Choroid plexus epithelial cell (primary cell): ENCODE results near the gene LRRC45.

Experiments used
- DNase-seq: peaks from one replicate; pipeline ENCODE4 v3.0.0-alpha.2; 2010; ENCODE audit warnings: low read depth
- H3K4me3 ChIP-seq: 2 replicates; pipeline ENCODE4 v1.5.1; 2011; ENCODE audit warnings: low read depth, mild to moderate bottlenecking, control low read depth, low read length, moderate library complexity
- TF ChIP-seq, protein P1 (sequence below): conservative IDR thresholded peaks from 2 replicates; pipeline ENCODE4 v1.5.1; 2011; ENCODE audit warnings: low read depth, mild to moderate bottlenecking, control low read depth, inconsistent platforms, low read length, moderate library complexity

Gene LRRC45

DNA sequence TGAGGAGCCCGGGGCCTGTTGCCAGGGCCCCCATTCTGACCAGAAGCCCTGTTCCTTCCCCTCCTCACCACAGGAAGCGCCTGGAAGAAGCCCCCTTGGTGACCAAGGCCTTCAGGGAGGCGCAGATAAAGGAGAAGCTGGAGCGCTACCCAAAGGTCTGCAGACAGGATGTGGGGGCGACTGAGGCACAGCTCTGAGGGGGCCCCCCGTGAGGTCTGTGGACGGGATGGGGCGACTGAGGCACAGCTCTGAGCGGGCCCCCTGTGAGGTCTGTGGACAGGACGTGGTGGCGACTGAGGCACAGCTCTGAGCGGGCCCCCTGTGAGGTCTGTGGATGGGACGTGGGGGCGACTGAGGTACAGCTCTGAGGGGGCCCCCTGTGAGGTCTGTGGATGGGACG, 13.7 kb upstream of the LRRC45 start:
- DNase-seq = no peak
- H3K4me3 ChIP-seq = no peak overlapping the region
- TF ChIP-seq, protein P1, sequence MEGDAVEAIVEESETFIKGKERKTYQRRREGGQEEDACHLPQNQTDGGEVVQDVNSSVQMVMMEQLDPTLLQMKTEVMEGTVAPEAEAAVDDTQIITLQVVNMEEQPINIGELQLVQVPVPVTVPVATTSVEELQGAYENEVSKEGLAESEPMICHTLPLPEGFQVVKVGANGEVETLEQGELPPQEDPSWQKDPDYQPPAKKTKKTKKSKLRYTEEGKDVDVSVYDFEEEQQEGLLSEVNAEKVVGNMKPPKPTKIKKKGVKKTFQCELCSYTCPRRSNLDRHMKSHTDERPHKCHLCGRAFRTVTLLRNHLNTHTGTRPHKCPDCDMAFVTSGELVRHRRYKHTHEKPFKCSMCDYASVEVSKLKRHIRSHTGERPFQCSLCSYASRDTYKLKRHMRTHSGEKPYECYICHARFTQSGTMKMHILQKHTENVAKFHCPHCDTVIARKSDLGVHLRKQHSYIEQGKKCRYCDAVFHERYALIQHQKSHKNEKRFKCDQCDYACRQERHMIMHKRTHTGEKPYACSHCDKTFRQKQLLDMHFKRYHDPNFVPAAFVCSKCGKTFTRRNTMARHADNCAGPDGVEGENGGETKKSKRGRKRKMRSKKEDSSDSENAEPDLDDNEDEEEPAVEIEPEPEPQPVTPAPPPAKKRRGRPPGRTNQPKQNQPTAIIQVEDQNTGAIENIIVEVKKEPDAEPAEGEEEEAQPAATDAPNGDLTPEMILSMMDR = no peak

DNA sequence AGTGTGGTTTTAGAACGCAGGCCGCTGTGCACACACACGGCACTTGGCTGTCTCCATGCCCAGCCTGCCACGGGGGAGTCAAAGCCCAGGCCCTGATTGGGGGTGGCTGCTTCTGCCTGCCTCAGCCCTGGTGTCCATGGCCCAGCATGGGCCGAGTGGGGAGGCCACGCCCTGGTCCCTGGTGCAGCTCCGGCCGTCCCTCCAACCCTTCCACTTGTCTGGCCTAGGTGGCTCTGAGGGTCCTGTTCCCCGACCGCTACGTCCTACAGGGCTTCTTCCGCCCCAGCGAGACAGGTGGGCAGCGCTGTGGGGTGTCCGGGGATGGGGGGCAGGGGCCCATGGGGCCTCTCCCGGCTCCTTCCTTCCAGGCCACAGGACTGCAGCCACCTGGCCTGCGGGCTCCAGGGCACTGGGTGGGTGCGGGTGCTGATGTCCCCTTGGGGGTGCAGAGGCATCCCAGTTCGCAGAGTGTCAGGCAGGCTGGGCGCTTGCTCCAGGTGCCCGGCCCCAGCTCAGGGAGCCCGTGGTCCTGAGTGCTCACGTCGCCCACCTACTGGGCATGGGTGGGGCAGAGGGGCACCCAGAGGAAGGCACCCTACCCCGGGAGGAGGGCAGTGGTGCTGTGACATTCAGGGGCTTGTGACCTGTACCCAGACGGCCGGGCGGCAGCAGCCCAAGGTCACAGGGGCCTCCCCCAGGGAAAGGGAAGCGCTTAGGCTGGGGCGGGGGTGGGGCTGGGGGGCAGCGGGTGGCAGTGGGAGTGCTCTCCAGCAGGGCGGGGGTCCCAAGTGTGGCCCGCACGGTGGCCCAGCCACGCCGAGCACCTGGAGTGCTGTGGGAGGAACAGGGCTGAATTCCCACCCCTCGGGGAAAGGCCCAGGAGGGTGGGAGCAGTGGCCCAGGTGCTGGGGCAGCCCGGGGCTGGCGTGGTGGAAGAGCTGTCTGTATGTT, 12.3 kb upstream of the LRRC45 start:
- TF ChIP-seq, protein P1 = no peak
- H3K4me3 ChIP-seq = no peak overlapping the region
- no peak for DNase-seq

DNA sequence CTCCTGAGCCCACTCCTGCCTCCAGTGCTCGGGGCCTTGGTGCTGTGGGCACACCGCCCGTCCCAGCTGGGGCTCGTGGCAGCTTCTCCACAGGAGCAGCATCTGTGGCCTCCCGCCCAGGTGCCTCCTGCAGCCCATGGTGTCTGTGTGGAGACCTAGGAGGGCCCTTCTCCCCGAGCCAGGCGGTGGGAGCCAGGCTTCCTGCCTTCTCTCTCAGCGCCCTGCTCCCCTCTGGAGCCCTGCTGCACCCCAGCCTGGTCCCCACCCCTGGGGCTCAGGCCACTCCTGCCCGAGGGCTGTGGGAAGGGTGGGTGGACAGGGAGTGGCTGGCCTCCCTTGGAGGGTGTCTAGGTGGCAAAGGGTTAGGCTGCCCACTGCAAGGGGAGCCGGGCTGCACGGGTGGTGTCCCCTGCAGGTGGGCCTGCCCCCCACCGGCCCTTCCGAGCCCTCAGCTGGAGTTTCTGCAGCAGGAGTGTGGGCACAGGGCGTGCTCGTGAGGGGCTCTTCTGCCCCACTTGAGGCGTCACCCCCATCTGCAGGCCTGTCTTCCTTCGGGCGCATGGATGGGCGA, 11.4 kb upstream of the LRRC45 start:
- DNase-seq = no peak
- no peak overlapping the region for H3K4me3 ChIP-seq
- TF ChIP-seq, protein P1 = no peak

DNA sequence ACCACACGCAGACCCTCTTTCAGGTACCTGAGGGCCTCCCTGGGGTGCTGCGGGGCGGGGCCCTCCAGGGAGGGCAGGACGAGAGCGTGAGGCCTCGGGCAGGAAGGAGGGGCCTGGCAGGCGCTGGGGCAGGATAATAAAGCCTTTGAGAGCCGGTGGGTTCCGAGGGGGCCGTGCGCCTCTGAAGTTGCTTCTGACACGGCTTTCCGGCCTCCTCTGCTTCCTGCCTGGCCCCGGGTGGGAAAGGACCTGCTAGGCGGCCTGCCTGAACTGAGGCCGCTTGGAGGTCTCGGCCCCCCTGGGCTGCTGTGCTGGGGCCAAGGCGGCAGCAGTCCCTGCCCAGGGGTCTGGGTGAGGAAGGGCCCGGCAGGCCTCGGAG, 10.9 kb upstream of the LRRC45 start:
- no peak for DNase-seq
- TF ChIP-seq, protein P1 = no peak
- H3K4me3 ChIP-seq = no peak overlapping the region

DNA sequence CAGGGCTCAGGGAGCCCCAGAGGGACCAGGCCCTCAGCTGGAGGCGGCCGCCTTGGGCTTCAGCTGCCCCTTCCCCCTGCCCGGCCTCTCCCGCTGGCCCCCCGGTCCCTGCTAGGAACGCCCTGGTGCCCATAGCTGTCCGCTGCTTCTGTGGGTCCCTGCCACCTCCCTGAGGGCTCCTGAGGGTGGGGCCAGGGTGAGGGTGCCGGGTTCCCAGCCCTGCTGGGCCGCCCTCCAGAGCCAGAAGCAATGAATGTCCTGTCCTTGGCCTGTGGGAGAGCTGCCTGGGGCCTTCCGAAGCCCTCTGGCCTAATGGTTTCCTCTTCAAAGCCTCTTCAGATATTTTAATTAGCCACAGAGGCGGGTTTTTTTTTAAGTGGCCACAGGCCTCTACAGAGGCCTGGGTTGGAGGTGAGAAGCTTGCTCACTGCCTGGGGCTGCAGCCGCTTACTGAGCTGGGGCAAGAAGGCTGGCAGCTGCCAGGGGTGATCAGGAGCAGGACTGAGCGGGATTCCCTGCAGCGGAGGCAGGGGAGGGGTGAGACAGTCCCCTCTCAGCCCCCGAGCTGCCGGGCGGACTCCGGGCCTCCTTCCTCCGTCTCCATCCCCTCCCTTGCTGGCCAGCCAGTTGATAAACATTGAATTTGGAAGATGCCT, 10.3 kb upstream of the LRRC45 start:
- TF ChIP-seq, protein P1 = no peak
- no peak overlapping the region for H3K4me3 ChIP-seq
- no peak for DNase-seq

DNA sequence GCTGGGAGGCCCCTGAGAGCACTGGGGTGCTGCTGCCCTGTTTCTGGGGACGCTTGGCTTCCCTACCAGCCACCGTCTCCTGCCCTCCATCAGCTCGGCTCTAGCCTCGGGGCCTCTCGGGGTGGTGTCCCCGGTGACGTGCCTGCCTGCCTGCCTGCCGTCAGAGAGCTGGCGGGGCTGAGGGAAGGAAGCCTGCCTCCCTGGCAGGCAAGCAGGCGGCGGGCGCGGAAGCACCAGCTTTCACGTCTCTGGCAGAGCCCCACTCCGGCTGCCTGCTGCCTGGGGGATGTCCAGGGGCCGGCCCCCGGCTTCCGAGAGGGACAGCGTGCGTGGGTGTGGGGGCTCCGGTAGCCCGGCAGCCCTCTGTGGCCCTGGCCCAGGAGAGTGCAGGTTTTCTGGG, 9.8 kb upstream of the LRRC45 start:
- no peak for DNase-seq
- TF ChIP-seq, protein P1 = no peak
- no peak overlapping the region for H3K4me3 ChIP-seq
